Stimulated activated CD8-positive, alpha-beta memory T cell treated with anti-CD3 and anti-CD28 coated beads, Interleukin-15, amount 100 ng/mL, for 24 hours (primary cell): Measurements from ENCODE around the gene SDF2L1.
"Not testable (repeated sequence)": the region's sequence is repeated elsewhere in the genome, so short reads cannot be mapped to it uniquely, and the experiment has no call there.

Experiments used
- DNase-seq: peaks from one replicate; pipeline ENCODE4 v3.0.0-alpha.2; 2020; ENCODE audit warnings: low read depth

Gene SDF2L1

DNA sequence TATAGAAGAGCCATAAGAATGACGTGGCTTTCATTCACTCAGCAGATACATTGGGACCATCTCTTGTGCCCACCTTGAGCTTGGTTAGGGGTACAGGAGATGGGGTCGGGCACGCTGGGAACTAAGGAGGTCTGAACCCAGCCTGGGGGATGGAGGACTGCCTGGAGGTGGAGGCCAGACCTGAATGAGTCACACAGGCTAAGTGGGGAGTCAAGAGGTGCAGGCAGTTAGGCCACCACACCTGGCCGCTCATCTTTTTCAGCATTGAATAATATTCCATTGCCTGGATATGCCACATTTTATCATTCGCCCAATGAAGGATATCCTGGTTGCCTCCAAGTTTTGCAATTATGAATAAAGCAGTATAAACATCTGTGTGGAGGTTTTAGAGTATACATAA lies 19.9 kb downstream of the SDF2L1 start:
- no peak for DNase-seq

- no peak for DNase-seq
Observed at GRCh38 chr22:21663738-21664137, 21.6 kb downstream of the SDF2L1 start.

DNA sequence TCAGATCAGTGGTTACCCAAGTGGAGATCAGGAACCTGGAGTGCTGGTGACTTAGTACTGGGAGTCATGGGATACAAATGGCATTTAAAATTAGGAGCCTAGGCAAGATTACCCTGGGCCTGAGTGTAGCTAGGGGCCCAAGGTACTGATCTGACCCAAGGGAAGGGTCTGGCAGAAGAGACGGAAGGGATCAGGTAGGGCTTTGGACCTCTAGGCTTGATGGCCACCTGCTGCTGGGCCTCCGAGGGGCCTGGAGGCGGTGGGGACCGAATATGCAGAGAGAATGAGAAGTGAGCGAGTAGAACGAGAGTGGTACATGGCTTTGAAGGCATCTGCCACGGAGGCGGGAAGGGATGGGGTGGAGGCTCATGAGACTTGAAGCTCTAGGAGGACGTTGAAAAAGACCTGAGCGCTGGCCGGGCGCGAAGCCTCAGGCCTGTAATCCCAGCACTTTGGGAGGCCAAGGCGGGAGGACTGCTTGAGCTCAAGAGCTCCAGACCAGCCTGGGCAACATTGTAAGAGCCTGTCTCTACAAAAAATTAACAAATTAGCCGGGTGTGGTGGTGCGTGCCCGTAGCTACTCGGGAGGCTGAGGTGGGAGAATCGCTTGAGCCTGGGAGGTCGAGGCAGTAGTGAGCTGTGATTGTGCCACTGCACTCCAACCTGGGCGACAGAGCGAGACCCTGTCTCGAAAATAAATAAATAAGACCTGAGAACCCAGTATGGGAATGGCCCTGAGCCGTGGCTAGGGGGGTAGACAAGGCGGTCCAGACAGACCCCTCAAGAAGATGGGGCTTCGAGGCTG lies 23.1 kb downstream of the SDF2L1 start:
- no peak for DNase-seq

- no peak for DNase-seq
Observed at GRCh38 chr22:21666786-21667185, 24.7 kb downstream of the SDF2L1 start.

DNA sequence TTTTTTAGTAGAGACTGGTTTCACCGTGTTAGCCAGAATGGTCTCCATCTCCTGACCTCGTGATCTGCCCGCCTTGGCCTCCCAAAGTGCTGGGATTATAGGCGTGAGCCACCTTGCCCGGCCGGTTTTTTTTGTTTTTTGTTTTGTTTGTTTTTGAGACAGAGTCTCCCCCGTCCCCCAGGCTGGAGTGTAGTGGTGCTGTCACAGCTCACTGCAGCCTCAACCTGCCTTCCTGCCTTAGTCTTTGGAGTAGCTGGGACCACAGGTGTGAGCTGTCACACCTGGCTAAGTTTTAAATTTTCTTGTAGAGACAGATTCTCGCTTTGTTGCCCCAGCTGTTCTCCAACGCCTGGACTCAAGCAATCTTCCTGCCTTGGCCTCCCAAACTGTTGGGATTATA lies 26.9 kb downstream of the SDF2L1 start:
- DNase-seq: no peak

DNA sequence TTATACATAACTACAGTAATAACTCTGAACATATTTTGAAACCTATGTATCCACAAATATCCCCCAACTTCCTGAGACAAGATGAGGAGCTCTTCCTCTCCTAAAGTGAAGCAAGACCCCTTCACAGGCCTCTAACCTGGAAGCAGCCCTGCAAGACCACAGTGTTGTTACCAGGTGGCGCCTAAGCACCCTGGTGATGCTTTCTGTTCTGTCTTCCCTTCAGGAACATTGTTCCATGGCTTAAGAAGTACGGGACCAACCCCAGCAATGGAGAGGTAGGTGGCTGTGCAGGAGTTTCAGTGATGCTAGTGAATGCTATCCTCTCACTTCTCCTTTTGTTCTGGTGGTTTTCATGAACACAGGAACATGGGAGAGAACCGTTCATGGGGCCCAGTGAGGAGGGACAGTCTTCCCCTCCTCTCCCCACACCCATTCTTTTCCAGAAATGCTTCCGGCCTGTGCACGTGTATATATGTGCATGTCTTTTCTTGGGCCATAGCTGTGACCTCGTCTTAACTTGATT lies 30.1 kb downstream of the SDF2L1 start:
- DNase-seq: no peak

- no peak for DNase-seq
Observed at GRCh38 chr22:21673534-21674321, 31.6 kb downstream of the SDF2L1 start.

- DNase-seq: no peak
Observed at GRCh38 chr22:21674638-21675245, 32.6 kb downstream of the SDF2L1 start.

DNA sequence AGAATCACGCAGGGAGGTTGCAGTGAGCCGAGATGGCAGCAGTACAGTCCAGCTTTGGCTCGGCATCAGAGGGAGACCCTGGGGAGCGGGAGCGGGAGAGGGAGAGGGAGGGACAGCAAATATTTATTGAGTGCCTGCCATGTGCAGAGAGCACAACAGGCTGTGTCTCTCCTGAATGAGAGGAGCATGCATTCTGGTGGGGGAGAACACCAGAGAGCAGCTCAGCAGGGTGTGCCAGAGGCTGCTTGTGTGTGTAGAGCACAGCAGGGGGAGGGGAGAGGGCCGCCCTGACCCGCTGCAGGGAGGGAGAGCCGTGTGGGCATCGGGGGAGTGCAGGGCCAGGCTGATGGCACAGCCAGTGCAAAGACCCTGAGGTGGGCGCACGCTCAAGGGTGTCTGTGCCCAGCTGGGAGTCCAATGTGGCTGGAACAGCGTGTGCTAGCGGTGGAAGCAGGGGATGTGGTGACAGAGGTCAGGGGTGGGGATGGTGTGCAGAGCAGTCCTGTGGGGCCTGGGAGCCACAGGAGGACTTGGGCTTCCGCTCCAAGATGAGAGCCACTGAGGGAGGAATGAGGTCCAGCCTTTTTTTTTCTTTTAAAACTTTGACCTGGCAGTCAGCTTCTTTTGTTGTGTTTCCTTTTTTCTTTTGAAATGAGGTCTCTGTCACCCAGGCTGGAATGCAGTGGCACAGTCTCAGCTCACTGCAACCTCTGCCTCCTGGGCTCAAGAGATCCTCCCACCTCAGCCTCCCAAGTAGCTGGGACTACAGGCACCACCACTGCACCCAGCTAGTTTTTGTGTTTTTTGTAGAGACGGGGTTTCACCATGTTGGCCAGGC lies 35.7 kb downstream of the SDF2L1 start:
- DNase-seq: no peak

GRCh38 chr22:21678842-21679241 lies 36.7 kb downstream of the SDF2L1 start:
- not testable (repeated sequence) for DNase-seq

GRCh38 chr22:21679383-21679782 lies 37.3 kb downstream of the SDF2L1 start:
- no peak for DNase-seq

DNA sequence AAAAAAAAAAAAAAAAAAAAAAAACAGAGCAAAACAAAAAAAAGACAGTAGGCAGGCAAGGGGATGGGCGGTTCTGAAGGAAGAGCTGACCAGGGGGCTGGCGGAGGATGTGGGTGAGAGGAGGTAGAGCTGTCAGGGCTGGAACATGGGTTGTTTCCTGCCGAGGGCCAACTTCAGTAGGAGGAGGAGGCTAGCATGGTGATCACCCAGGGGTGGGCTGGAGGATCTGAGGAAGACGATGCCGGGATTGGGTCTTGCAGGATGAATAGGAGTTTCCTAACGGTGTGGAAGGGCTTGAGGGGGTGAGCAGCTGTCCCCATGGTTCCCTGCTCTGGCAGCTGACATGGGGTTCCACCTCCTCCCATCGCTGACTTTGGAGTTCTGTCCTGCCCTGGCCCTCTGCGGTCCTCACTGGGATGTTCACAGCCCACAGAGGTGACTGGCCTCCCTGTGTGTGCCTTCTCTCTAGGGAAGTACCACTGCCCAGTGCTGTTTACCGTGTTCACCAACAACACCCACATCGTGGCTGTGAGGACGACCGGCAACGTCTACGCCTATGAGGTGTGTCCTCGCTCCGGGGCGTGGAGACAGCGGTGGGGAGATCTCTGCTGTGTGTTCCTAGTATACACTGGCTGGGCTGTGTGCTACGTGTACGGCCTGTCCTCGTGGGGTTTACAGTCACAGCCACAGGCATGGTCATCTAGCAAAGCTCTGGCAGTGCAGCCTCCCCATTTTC lies 38.9 kb downstream of the SDF2L1 start:
- no peak for DNase-seq

GRCh38 chr22:21681566-21682370 lies 39.7 kb downstream of the SDF2L1 start:
- DNase-seq: no peak

DNA sequence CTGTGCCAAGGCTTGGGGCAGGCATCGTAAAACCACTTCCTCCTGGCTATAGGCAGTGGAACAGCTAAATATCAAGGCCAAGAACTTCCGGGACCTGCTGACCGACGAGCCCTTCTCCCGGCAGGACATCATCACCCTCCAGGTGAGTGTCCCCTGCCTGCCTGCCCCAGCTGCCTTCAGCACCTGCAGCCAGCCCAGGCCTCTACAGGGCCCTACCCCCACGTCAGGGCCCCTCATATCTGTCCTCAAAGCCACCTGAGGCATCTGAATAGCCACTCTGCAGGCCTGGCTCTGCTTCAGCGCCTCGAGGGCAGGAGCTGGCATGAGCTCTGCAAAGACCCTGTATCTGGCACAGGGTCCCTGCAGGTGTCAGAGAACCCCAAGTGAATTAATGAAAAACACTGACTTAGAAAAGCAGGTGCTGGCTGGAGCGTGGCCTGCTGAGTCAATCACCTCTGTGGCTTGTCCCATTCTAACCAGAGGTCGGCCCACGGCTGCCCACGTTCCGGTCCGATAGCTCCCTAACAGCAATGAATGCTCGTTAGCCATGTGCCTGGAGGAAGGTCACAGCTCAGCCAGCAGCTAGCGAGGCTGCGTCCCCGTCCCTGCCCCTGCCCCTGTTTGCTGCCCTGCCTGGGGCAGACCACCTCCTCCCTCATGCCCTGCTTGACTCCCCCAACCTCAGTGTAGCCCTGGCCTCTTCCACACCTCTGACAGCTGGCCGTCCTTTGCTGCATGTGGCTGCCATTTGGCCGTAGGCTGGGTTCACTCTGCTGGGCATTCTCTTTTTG lies 40.5 kb downstream of the SDF2L1 start:
- DNase-seq: no peak

DNA sequence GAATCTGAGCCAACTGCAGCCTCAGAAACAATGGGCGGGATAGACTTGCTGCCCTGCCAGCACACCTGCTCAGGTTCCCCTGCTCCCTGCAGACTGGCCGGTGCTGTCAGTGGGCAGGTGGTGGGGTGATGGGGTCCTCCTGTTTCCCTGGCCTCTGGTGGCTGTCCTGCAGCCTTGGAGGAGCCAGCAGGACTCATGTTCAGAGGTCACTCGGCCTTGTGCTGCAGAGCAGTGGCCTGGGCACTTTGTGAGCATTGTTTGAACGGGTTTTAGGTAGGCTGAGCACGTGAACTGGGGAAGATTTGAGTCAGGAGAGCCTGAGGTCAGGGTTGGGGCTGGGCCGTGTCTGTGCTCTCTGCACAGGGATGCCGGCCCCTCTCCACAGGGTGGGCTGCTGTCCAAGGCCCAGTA lies 41.3 kb downstream of the SDF2L1 start:
- DNase-seq: no peak

DNA sequence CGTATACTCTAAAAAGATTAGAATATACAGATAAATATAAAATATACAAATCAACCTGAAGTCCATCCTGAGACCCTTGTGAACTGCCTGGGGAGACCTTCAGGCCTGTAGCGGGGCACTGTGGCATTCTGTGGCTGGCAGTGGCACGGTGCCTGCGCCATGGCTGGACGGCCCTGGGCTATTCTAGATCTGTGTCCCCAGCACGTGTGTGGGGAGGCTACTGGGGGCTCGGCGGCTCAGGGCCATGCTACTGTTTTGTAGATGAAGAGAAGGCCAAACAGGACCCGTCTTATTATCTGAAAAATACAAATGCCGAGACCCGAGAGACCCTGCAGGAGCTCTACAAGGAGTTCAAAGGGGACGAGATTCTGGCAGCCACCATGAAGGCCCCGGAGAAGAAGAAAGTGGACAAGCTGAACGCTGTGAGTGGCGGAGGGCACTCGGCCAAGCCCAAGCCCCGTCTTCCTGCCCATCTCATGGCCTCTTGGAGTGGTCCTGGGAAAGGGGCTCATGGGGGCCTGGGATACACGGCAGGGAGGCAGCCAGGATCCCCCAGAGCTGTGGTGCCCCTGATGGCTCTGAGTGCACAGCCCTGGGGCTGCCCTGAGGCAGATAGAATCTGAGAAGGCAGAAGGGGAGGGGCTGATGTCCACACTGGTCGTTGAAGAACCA lies 42.5 kb downstream of the SDF2L1 start:
- DNase-seq: no peak

DNA sequence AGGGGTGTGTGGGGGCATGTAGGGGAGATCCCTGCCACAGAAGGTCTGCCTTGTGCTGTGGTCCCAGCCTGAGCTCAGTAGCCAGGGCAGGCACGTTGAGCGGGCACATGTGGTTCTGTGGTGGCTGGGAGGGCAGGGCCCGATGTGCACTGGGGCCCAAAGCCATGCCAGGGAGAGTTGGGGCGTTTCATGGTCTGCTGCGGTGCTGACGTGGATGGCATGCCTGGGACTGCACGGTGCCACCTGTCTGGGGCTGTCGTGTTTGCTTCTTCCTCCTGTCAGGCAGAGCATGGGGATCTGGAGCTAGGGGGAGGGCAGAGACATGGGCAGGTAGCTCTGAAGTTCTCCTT lies 43.0 kb downstream of the SDF2L1 start:
- no peak for DNase-seq

- DNase-seq: no peak
Observed at GRCh38 chr22:21686193-21686608, 44.1 kb downstream of the SDF2L1 start.
